Endodermal cell (in vitro differentiated cells): Measurements from ENCODE around the gene INAFM2. TPM values are rescaled to one million over a fixed set of nuclear protein-coding genes. Genes with fewer than 3 reads are reported as not detected.

Experiments used
- DNase-seq: peaks from one replicate; pipeline ENCODE4 v3.0.0-alpha.2; 2017
- H3K27ac ChIP-seq: 2 replicates; pipeline ENCODE4 v1.5.1; 2013; ENCODE audit warnings: mild to moderate bottlenecking, low read depth, low read length, moderate library complexity
- H3K27me3 ChIP-seq: 2 replicates; pipeline ENCODE4 v1.6.1; 2013; ENCODE audit warnings: mild to moderate bottlenecking, low read length, moderate library complexity; ENCODE audit not compliant: insufficient read depth, control insufficient read depth, poor library complexity, severe bottlenecking
- H3K36me3 ChIP-seq: 2 replicates; pipeline ENCODE4 v1.7.0; 2013; ENCODE audit warnings: mild to moderate bottlenecking, low read length, moderate library complexity; ENCODE audit not compliant: control insufficient read depth, insufficient read depth
- H3K4me1 ChIP-seq: one replicate; pipeline ENCODE4 v1.7.0; 2013; ENCODE audit warnings: low read length; ENCODE audit not compliant: control insufficient read depth, insufficient read depth
- H3K4me3 ChIP-seq: 2 replicates; pipeline ENCODE4 v1.5.1; 2013; ENCODE audit warnings: mild to moderate bottlenecking, low read length, moderate library complexity
- H3K9ac ChIP-seq: 2 replicates; pipeline ENCODE4 v1.6.1; 2013; ENCODE audit warnings: mild to moderate bottlenecking, low read length, moderate library complexity; ENCODE audit not compliant: poor library complexity, severe bottlenecking; ENCODE audit errors: extremely low read depth
- H3K9me3 ChIP-seq: 2 replicates; pipeline ENCODE4 v1.6.1; 2013; ENCODE audit warnings: mild to moderate bottlenecking, low read length, moderate library complexity; ENCODE audit not compliant: control insufficient read depth
- H3K27ac Mint-ChIP-seq: 2 replicates; pipeline ENCODE4 v1.8.0; 2020; ENCODE audit warnings: mixed read lengths
- H3K27me3 Mint-ChIP-seq: 2 replicates; pipeline ENCODE4 v1.8.0; 2021; ENCODE audit warnings: mild to moderate bottlenecking, mixed read lengths; ENCODE audit not compliant: insufficient read depth
- H3K36me3 Mint-ChIP-seq: 2 replicates; pipeline ENCODE4 v1.8.0; 2020; ENCODE audit warnings: low read depth, mixed read lengths
- H3K4me1 Mint-ChIP-seq: 2 replicates; pipeline ENCODE4 v1.8.0; 2020; ENCODE audit warnings: mixed read lengths
- H3K4me3 Mint-ChIP-seq: 2 replicates; pipeline ENCODE4 v1.8.0; 2020; ENCODE audit warnings: mild to moderate bottlenecking, moderate library complexity, mixed read lengths
- H3K9me3 Mint-ChIP-seq: 2 replicates; pipeline ENCODE4 v1.8.0; 2020; ENCODE audit warnings: mild to moderate bottlenecking, mixed read lengths
- CTCF ChIP-seq: fragments of 200-600 bp; sonication (generic); conservative IDR thresholded peaks from 2 replicates; pipeline ENCODE4 v1.5.0; 2021; ENCODE audit warnings: antibody characterized with exemption, mild to moderate bottlenecking
- WGBS, 2 experiments: methylation state at CpG; one replicate each; pipeline versions ENCODE4 v1.1.5 to v1.1.7; 2013; ENCODE audit warnings: missing lambda C conversion rate in 2 of 2, mixed read lengths in 1 of 2; ENCODE audit not compliant: insufficient coverage in 1 of 2, insufficient read length in 1 of 2; 5-methylcytosine and 5-hydroxymethylcytosine counted together
- total RNA-seq, 2 donors: library from RNA; stranded (reverse); fragmentation: NEBNext Ultra II Directional in 1 of 2; extraction: Animal tissue kit (Norgen Biotek cat#: 25700) in 1 of 2; gene quantifications; 2 replicates in 1 of 2; 3 replicates in 1 of 2; pipeline ENCODE4 v1.2.1, GENCODE V29; 2021

INAFM2 gene
- total RNA-seq, 2 donors from 2014 or later = 4.6 to 8.6 TPM

- peaks cover 55% of the 10 kb centered on the region for H3K27me3 Mint-ChIP-seq
- WGBS, 2 experiments = 94 to 100% methylated on average over 2 of the region's 2 CpGs
- no peak for TF ChIP-seq CTCF
Observed at GRCh38 chr15:40325700-40326099, 2.2 kb downstream of the INAFM2 start.

GRCh38 chr15:40327457-40327856, 4.0 kb downstream of the INAFM2 start:
- Histone ChIP-seq H3K4me3 (no peak overlapping the region), H3K27me3 (peaks cover 41% of the 10 kb centered on the region), H3K27ac (peak overlapping the region; percentile 61), H3K9me3 (no peaks in the 10 kb centered on the region), H3K9ac (no peak overlapping the region), H3K36me3 (no peaks in the 10 kb centered on the region), H3K4me1 (no peaks in the 10 kb centered on the region)
- Mint-ChIP-seq H3K27me3 (peaks cover 46% of the 10 kb centered on the region), H3K9me3 (no peaks in the 10 kb centered on the region), H3K4me1 (peaks cover 16% of the 10 kb centered on the region), H3K27ac (no peak overlapping the region), H3K36me3 (no peaks in the 10 kb centered on the region), H3K4me3 (no peak overlapping the region)
- no peak for TF ChIP-seq CTCF
- WGBS, 2 experiments = 48 to 67% methylated on average over 3 to 6 of the region's 6 CpGs
- DNase-seq = no peak

More at GRCh38 chr15:40325700-40326099, 2.2 kb downstream of the INAFM2 start:
- H3K36me3 ChIP-seq = no peaks in the 10 kb centered on the region
- no peak overlapping the region for H3K4me3 ChIP-seq
- H3K9me3 Mint-ChIP-seq = no peaks in the 10 kb centered on the region
- H3K9me3 ChIP-seq = no peaks in the 10 kb centered on the region
- peaks cover 51% of the 10 kb centered on the region for H3K27me3 ChIP-seq
- no peaks in the 10 kb centered on the region for H3K36me3 Mint-ChIP-seq
- H3K27ac ChIP-seq = no peak overlapping the region
- H3K9ac ChIP-seq = no peak overlapping the region
- H3K4me1 ChIP-seq = no peaks in the 10 kb centered on the region
- DNase-seq = no peak
- H3K27ac Mint-ChIP-seq = no peak overlapping the region
- no peak overlapping the region for H3K4me3 Mint-ChIP-seq
- peaks cover 17% of the 10 kb centered on the region for H3K4me1 Mint-ChIP-seq

- Mint-ChIP-seq H3K36me3 (no peaks in the 10 kb centered on the region), H3K4me1 (peaks cover 16% of the 10 kb centered on the region), H3K27ac (no peak overlapping the region), H3K4me3 (no peak overlapping the region), H3K27me3 (peaks cover 43% of the 10 kb centered on the region), H3K9me3 (no peaks in the 10 kb centered on the region)
- no peak for TF ChIP-seq CTCF
- H3K27me3 ChIP-seq = peaks cover 35% of the 10 kb centered on the region
- no peak for DNase-seq
- H3K27ac ChIP-seq = peak overlapping the region; percentile 51
- H3K9me3 ChIP-seq = no peaks in the 10 kb centered on the region
- H3K9ac ChIP-seq = no peak overlapping the region
- no peak overlapping the region for H3K4me3 ChIP-seq
- WGBS, 2 experiments = 33 to 77% methylated on average over 1 to 3 of the region's 3 CpGs
- no peaks in the 10 kb centered on the region for H3K4me1 ChIP-seq
- no peaks in the 10 kb centered on the region for H3K36me3 ChIP-seq
Observed at GRCh38 chr15:40328176-40328575, 4.7 kb downstream of the INAFM2 start.
